HG02973 (cell line): ENCODE results near the gene GCNT3.
"Not testable (repeated sequence)": the region's sequence is repeated elsewhere in the genome, so short reads cannot be mapped to it uniquely, and the experiment has no call there.

Source experiments
- ATAC-seq: cut with Tn5 transposase; IDR thresholded peaks from one replicate; pipeline ENCODE4 v1.9.1; 2021; ENCODE audit warnings: moderate library complexity; ENCODE audit not compliant: unreplicated experiment

GCNT3 gene

GRCh38 chr15:59616379-59616778 lies 4.8 kb downstream of the GCNT3 start:
- ATAC-seq, result no peak

DNA sequence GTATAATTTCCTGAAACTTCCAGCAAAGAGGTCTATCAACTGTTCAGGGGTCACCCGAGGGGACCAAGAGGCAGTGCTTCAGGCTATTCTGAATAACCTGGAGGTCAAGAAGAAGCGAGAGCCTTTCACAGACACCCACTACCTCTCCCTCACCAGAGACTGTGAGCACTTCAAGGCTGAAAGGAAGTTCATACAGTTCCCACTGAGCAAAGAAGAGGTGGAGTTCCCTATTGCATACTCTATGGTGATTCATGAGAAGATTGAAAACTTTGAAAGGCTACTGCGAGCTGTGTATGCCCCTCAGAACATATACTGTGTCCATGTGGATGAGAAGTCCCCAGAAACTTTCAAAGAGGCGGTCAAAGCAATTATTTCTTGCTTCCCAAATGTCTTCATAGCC lies 6.8 kb downstream of the GCNT3 start:
- no peak for ATAC-seq

DNA sequence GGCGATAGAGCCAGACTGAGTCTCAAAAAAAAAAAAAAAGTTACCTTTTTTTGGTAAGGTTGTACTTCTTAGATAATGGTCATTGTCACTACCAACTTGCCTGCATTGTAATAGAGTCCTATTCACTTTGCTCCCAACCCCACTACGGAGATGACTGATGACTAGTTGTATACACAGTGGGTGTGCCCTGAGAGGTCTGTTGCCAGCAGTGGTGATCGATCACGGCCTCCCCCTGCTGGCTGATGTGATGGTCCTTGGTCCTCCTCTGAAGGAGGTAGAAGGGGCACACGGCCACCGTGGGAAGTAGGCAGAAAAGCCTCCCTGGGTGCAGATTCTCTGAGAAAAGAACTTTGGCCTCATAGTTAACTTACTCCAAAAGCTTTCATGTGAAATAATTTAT lies 10.7 kb downstream of the GCNT3 start:
- ATAC-seq, result peak; percentile 74

- no peak for ATAC-seq
Observed at GRCh38 chr15:59632714-59633113, 21.1 kb downstream of the GCNT3 start.

- no peak for ATAC-seq
Observed at GRCh38 chr15:59636184-59636583, 24.6 kb downstream of the GCNT3 start.

GRCh38 chr15:59637507-59637906 lies 25.9 kb downstream of the GCNT3 start:
- ATAC-seq, result not testable (repeated sequence)

DNA sequence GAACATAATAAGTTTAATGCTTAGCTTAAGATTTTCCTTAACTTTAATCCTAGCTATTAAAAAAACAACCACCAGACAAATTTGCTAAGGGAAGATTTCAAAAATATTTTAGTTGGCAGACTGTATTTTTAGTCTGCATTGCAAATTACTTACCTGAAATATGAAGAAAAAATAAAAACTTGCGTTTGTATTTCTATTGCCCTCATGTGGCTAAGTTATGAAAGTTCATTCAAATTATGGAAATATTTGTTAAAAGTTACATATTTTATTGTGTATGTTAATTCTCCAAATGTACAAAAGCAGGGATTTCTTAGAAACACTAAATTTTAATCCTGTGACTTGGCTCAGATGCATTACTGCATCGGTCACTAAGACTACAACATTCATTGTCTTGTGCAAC lies 30.8 kb downstream of the GCNT3 start:
- ATAC-seq, result no peak

GRCh38 chr15:59644756-59645155 lies 33.2 kb downstream of the GCNT3 start:
- ATAC-seq, result no peak

DNA sequence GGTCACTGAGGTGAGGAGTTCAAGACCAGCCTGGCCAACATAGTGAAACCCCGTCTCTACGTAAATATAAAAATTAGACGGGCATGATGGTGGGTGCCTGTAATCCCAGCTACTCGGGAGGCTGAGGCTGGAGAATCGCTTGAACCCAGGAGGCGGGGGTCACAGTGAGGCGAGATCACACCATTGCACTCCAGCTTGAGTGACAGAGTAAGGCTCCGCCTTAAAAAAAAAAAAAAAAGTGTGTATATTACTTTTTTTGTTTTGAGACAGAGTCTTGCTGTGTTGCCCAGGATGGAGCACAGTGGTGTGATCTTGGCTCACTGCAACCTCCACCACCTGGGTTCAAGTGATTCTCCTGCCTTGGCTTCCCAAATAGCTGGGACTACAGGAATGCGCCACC lies 34.2 kb downstream of the GCNT3 start:
- ATAC-seq, result not testable (repeated sequence)

DNA sequence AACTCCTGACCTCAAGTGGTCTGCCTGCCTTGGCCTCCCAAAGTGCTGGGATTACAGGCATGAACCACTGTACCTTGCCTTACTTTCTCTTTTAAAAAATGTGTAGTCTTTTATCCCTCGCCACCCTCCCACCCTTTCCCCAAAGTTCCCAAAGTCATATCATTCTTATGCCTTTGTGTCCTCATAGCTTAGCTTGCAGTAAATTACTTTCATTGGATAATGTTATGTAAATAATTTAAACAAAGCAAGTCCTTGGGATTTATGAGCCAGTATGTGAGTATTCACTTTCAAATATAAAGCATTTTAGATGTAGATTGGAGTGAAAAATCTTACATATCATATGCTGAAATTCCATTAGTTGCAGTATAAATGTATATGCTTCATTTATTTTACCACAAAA lies 34.7 kb downstream of the GCNT3 start:
- ATAC-seq, result no peak

- no peak for ATAC-seq
Observed at GRCh38 chr15:59647085-59647484, 35.5 kb downstream of the GCNT3 start.

GRCh38 chr15:59649603-59650002 lies 38.0 kb downstream of the GCNT3 start:
- no peak for ATAC-seq

GRCh38 chr15:59654046-59654445 lies 42.5 kb downstream of the GCNT3 start:
- no peak for ATAC-seq

DNA sequence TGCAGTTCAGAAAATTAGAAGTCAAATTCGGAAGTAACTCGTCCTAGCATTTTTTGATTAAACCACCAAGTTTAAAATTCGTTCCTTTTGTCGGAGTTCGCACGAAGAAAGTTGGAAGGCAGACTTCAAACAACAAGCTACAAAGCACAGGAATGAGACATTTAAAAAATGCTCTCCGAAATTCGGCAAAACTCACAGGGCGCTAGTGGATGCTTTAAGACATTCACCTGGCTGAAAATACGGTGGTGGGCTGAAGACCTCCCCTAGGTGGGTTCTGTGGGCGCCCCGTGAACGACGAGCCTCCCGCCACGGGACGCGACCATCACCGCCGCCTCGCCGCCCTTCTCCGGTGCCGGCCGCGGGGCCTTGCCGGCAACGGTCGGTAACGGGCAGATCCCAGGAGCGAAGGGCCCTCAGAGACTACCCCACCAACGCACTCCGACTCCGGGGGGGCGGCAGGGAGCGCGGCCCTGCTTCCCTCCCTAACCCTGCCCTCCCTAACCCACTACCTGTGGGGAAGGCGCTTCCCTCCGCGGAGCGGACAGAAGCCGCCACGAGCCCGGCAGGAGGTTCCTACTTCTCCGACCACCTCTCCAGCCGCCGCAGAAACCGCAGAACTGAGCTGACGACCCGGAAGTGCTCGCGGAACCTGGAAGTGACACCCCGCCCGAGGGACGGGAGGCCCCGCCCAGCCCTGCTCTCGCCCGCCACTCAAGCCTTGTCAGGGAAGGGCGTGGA lies 45.5 kb downstream of the GCNT3 start, which contains the start of gene GTF2A2:
GTF2A2 (minus strand) TSS at position 619 of the 738 bp plus-strand sequence. CDS start 5,238 bp downstream, outside the sequence.
- peak; percentile 96 for ATAC-seq

- ATAC-seq, result no peak
Observed at GRCh38 chr15:59657635-59658125, 46.1 kb downstream of the GCNT3 start.

GRCh38 chr15:59659366-59659765 lies 47.8 kb downstream of the GCNT3 start:
- no peak for ATAC-seq

GRCh38 chr15:59662260-59662659 lies 50.7 kb downstream of the GCNT3 start:
- no peak for ATAC-seq

DNA sequence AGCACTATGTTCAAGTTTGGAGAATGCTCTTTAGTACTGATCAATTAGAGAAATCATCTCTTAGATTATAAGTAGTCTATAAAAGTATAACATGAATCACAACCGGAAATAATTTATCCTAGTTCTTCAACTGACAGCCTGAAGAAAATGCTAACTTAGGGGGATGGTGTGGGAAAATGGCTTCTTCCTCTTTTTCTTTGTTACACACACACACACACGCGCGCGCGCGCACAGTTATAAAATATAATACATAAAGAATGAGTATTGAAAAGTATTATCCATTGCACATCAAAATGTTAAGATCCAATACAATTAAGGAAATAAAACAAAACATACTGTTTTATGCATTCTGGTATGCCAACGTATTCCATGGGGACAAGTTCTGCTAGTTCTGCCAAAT lies 57.0 kb downstream of the GCNT3 start:
- ATAC-seq, result no peak
